Fibroblast of the conjunctiva (primary cell): ENCODE data around the gene PLEKHG4.
A peak's percentile ranks its signal among the peaks of the same experiment; 100 is the strongest.

ENCODE experiments used
- DNase-seq: peaks from one replicate; pipeline ENCODE4 v3.0.0-alpha.2; 2010; ENCODE audit warnings: low read depth

Gene PLEKHG4

GRCh38 chr16:67284699-67285646 lies 5.6 kb downstream of the PLEKHG4 start:
- no peak for DNase-seq

GRCh38 chr16:67286441-67287235 lies 7.3 kb downstream of the PLEKHG4 start:
- DNase-seq = no peak

GRCh38 chr16:67287960-67288359 lies 8.6 kb downstream of the PLEKHG4 start:
- no peak for DNase-seq

GRCh38 chr16:67291461-67291860 lies 12.1 kb downstream of the PLEKHG4 start:
- no peak for DNase-seq

- DNase-seq = no peak
Measured at GRCh38 chr16:67294171-67294757, 14.9 kb downstream of the PLEKHG4 start.

GRCh38 chr16:67294938-67295361 lies 15.6 kb downstream of the PLEKHG4 start:
- DNase-seq = no peak

GRCh38 chr16:67296420-67296819 lies 17.1 kb downstream of the PLEKHG4 start:
- DNase-seq = no peak

GRCh38 chr16:67298277-67298676 lies 18.9 kb downstream of the PLEKHG4 start:
- no peak for DNase-seq

- no peak for DNase-seq
Measured at GRCh38 chr16:67299269-67299668, 19.9 kb downstream of the PLEKHG4 start.

GRCh38 chr16:67301080-67301782 lies 21.9 kb downstream of the PLEKHG4 start:
- DNase-seq = no peak

GRCh38 chr16:67302076-67302475 lies 22.7 kb downstream of the PLEKHG4 start:
- DNase-seq = no peak

GRCh38 chr16:67302970-67303369 lies 23.6 kb downstream of the PLEKHG4 start:
- no peak for DNase-seq

- DNase-seq = no peak
Measured at GRCh38 chr16:67304020-67304419, 24.7 kb downstream of the PLEKHG4 start.

GRCh38 chr16:67305216-67306071 lies 26.1 kb downstream of the PLEKHG4 start:
- DNase-seq = no peak

- no peak for DNase-seq
Measured at GRCh38 chr16:67310561-67310960, 31.2 kb downstream of the PLEKHG4 start.

GRCh38 chr16:67311607-67312488 lies 32.5 kb downstream of the PLEKHG4 start:
- DNase-seq = peak; percentile 95

- DNase-seq = no peak
Measured at GRCh38 chr16:67312719-67313118, 33.4 kb downstream of the PLEKHG4 start.

- no peak for DNase-seq
Measured at GRCh38 chr16:67317853-67318252, 38.5 kb downstream of the PLEKHG4 start.

- DNase-seq = no peak
Measured at GRCh38 chr16:67326115-67326471, 46.8 kb downstream of the PLEKHG4 start.
